ENCODE results near the gene CAPN10. TPM values are rescaled to one million over a fixed set of nuclear protein-coding genes. Genes with fewer than 3 reads are reported as not detected.
A peak's percentile ranks its signal among the peaks of the same experiment; 100 is the strongest.
"Not testable (repeated sequence)": the region's sequence is repeated elsewhere in the genome, so short reads cannot be mapped to it uniquely, and the experiment has no call there.

CAPN10 gene
- polyA plus RNA-seq, 1 donor (not counting 4 experiments of a cell fraction or from before 2014, with no cell fraction given): 7.1 TPM

DNA sequence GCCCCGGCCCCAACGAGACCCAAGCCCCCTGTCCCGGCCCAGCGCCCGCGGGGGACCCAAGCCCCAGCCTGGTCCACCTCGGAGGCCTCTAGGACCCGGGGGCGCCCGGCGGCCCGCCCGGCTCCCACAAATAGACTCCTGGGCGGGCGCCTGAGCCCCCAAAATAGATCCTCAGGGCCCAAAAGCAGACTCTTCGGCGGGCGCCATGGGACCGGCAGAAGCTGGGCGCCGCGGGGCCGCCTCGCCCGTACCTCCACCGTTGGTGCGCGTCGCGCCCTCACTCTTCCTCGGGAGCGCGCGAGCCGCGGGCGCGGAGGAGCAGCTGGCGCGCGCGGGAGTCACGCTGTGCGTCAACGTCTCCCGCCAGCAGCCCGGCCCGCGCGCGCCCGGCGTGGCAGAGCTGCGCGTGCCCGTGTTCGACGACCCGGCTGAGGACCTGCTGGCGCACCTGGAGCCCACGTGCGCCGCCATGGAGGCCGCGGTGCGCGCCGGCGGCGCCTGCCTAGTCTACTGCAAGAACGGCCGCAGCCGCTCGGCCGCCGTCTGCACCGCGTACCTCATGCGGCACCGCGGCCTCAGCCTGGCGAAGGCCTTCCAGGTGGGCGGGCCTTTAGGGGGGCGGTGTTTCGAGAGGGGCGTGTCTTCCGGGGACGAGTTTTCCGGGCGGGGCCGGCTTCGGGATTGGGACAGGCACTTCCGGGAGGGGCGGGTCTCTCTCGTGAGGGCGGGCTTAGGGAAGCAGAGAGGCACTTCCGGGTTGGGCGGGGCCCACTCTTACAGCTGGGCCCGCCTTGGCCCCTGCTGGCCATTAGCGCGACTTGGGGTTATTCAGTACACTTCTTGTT lies 25.8 kb upstream of the CAPN10 start:
- H3K4me1 ChIP-seq (ENCODE audit: control insufficient read depth, extremely low read depth, insufficient read depth, low read length): peaks cover 38% of the 10 kb centered on the region
- peak; percentile 86 for DNase-seq (ENCODE audit: low read depth, low spot score)
- H4K20me1 ChIP-seq (ENCODE audit: control insufficient read depth, extremely low read depth, insufficient read depth, low read length): no peaks in the 10 kb centered on the region
- no peaks in the 10 kb centered on the region for H3K36me3 ChIP-seq (ENCODE audit: control insufficient read depth in 2 of 2, extremely low read depth in 1 of 2, insufficient read depth in 2 of 2, low read length in 2 of 2)
- H3K9me3 ChIP-seq (ENCODE audit: control insufficient read depth, low read depth, low read length): no peaks in the 10 kb centered on the region
- H2AFZ ChIP-seq (ENCODE audit: control insufficient read depth, low read length): peak overlapping the region; percentile 45
- FAIRE-seq: no peak
- no peaks in the 10 kb centered on the region for H3K27me3 ChIP-seq (ENCODE audit: control insufficient read depth, extremely low read depth, insufficient read depth, low read length)
- dilution Hi-C loops (cut with MboI; ENCODE audit: extremely low pct_ligation_motif_present, low sequenced_read_pairs): no loop called here
- peak overlapping the region; percentile 86 for H3K9ac ChIP-seq (ENCODE audit: control insufficient read depth, extremely low read depth, insufficient read depth, low read length)
- peak overlapping the region; percentile 98 for H3K27ac ChIP-seq (ENCODE audit: control insufficient read depth, insufficient read depth, low read length)
- H3K4me3 ChIP-seq (ENCODE audit: control insufficient read depth in 2 of 3, extremely low read depth in 1 of 3, insufficient read depth in 2 of 3, low read depth in 1 of 3, low read length in 3 of 3): peak overlapping the region; percentile 69 to 88 (median 86)
- TF ChIP-seq EZH2 (IDR thresholded peaks at IDR 0.05; ENCODE audit: low read length): no peak
- TF ChIP-seq, protein P1, sequence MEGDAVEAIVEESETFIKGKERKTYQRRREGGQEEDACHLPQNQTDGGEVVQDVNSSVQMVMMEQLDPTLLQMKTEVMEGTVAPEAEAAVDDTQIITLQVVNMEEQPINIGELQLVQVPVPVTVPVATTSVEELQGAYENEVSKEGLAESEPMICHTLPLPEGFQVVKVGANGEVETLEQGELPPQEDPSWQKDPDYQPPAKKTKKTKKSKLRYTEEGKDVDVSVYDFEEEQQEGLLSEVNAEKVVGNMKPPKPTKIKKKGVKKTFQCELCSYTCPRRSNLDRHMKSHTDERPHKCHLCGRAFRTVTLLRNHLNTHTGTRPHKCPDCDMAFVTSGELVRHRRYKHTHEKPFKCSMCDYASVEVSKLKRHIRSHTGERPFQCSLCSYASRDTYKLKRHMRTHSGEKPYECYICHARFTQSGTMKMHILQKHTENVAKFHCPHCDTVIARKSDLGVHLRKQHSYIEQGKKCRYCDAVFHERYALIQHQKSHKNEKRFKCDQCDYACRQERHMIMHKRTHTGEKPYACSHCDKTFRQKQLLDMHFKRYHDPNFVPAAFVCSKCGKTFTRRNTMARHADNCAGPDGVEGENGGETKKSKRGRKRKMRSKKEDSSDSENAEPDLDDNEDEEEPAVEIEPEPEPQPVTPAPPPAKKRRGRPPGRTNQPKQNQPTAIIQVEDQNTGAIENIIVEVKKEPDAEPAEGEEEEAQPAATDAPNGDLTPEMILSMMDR (optimal IDR thresholded peaks at IDR 0.05 in 1 of 3, IDR thresholded peaks at IDR 0.05 in 1 of 3, conservative IDR thresholded peaks at IDR 0.05 in 1 of 3; ENCODE audit: extremely low read depth in 1 of 3, insufficient read depth in 2 of 3, low read length in 3 of 3): peak in 1 of 3 experiments; percentile 21
- H3K79me2 ChIP-seq (ENCODE audit: control insufficient read depth, insufficient read depth, low read length): no peaks in the 10 kb centered on the region
- peak overlapping the region; percentile 97 for H3K4me2 ChIP-seq (ENCODE audit: control insufficient read depth, extremely low read depth, insufficient read depth, low read depth, low read length)
- peaks cover 2% of the 10 kb centered on the region for H3K9me1 ChIP-seq (ENCODE audit: control insufficient read depth, extremely low read depth, insufficient read depth, low read length)

- Histone ChIP-seq H3K4me2 (ENCODE audit: control insufficient read depth, extremely low read depth, insufficient read depth, low read depth, low read length) (peak overlapping the region; percentile 97), H3K27me3 (ENCODE audit: control insufficient read depth, extremely low read depth, insufficient read depth, low read length) (no peaks in the 10 kb centered on the region), H3K27ac (ENCODE audit: control insufficient read depth, insufficient read depth, low read length) (peak overlapping the region; percentile 98), H3K4me1 (ENCODE audit: control insufficient read depth, extremely low read depth, insufficient read depth, low read length) (peaks cover 44% of the 10 kb centered on the region), H4K20me1 (ENCODE audit: control insufficient read depth, extremely low read depth, insufficient read depth, low read length) (no peaks in the 10 kb centered on the region), H3K79me2 (ENCODE audit: control insufficient read depth, insufficient read depth, low read length) (no peaks in the 10 kb centered on the region), H3K36me3 (ENCODE audit: control insufficient read depth in 2 of 2, extremely low read depth in 1 of 2, insufficient read depth in 2 of 2, low read length in 2 of 2) (no peaks in the 10 kb centered on the region), H3K4me3 (ENCODE audit: control insufficient read depth in 2 of 3, extremely low read depth in 1 of 3, insufficient read depth in 2 of 3, low read depth in 1 of 3, low read length in 3 of 3) (peak overlapping the region; percentile 69 to 88 (median 78)), H3K9me1 (ENCODE audit: control insufficient read depth, extremely low read depth, insufficient read depth, low read length) (peaks cover 2% of the 10 kb centered on the region), H3K9me3 (ENCODE audit: control insufficient read depth, low read depth, low read length) (no peaks in the 10 kb centered on the region), H2AFZ (ENCODE audit: control insufficient read depth, low read length) (peak overlapping the region; percentile 68), H3K9ac (ENCODE audit: control insufficient read depth, extremely low read depth, insufficient read depth, low read length) (peak overlapping the region; percentile 86)
- dilution Hi-C loops (cut with MboI; ENCODE audit: extremely low pct_ligation_motif_present, low sequenced_read_pairs): no loop called here
- DNase-seq (ENCODE audit: low read depth, low spot score) (no peak), FAIRE-seq (no peak)
- TF ChIP-seq, protein P1 (optimal IDR thresholded peaks at IDR 0.05 in 1 of 3, IDR thresholded peaks at IDR 0.05 in 1 of 3, conservative IDR thresholded peaks at IDR 0.05 in 1 of 3; ENCODE audit: extremely low read depth in 1 of 3, insufficient read depth in 2 of 3, low read length in 3 of 3): no peak
- TF ChIP-seq EZH2 (IDR thresholded peaks at IDR 0.05; ENCODE audit: low read length): no peak
These were observed 25.1 kb upstream of the CAPN10 start for GRCh38 chr2:240561325-240561971.

DNA sequence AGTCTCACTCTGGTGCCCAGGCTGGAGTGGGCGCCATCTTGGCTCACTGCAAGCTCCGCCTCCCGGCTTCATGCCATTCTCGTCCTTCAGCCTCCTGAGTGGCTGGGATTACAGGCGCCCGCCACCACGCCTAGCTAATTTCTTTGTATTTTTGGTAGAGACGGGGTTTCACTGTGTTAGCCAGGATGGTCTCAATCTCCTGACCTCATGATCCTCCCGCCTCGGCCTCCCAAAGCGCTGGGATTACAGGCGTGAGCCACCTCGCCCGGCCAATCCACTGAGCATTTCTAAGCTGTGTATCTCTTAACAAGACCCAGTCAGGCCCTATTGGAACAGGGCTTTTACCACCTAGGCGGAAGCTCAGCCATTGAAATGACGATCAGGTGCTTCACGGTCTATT lies 23.3 kb upstream of the CAPN10 start:
- H3K36me3 ChIP-seq (ENCODE audit: control insufficient read depth in 2 of 2, extremely low read depth in 1 of 2, insufficient read depth in 2 of 2, low read length in 2 of 2); H3K9me1 ChIP-seq (ENCODE audit: control insufficient read depth, extremely low read depth, insufficient read depth, low read length); H2AFZ ChIP-seq (ENCODE audit: control insufficient read depth, low read length); H3K9ac ChIP-seq (ENCODE audit: control insufficient read depth, extremely low read depth, insufficient read depth, low read length); FAIRE-seq; dilution Hi-C loops (cut with MboI; ENCODE audit: extremely low pct_ligation_motif_present, low sequenced_read_pairs); H3K27ac ChIP-seq (ENCODE audit: control insufficient read depth, insufficient read depth, low read length); H3K27me3 ChIP-seq (ENCODE audit: control insufficient read depth, extremely low read depth, insufficient read depth, low read length); H3K79me2 ChIP-seq (ENCODE audit: control insufficient read depth, insufficient read depth, low read length); DNase-seq (ENCODE audit: low read depth, low spot score); H4K20me1 ChIP-seq (ENCODE audit: control insufficient read depth, extremely low read depth, insufficient read depth, low read length); H3K9me3 ChIP-seq (ENCODE audit: control insufficient read depth, low read depth, low read length); H3K4me3 ChIP-seq (ENCODE audit: control insufficient read depth in 2 of 3, extremely low read depth in 1 of 3, insufficient read depth in 2 of 3, low read depth in 1 of 3, low read length in 3 of 3); H3K4me2 ChIP-seq (ENCODE audit: control insufficient read depth, extremely low read depth, insufficient read depth, low read depth, low read length): not testable (repeated sequence)
- H3K4me1 ChIP-seq (ENCODE audit: control insufficient read depth, extremely low read depth, insufficient read depth, low read length): peaks cover 51% of the 10 kb centered on the region

All from keratinocyte (primary cell).